ENCODE results near the gene CCDC171.
"Not testable (repeated sequence)": the region's sequence is repeated elsewhere in the genome, so short reads cannot be mapped to it uniquely, and the experiment has no call there.

The CCDC171 gene

DNA sequence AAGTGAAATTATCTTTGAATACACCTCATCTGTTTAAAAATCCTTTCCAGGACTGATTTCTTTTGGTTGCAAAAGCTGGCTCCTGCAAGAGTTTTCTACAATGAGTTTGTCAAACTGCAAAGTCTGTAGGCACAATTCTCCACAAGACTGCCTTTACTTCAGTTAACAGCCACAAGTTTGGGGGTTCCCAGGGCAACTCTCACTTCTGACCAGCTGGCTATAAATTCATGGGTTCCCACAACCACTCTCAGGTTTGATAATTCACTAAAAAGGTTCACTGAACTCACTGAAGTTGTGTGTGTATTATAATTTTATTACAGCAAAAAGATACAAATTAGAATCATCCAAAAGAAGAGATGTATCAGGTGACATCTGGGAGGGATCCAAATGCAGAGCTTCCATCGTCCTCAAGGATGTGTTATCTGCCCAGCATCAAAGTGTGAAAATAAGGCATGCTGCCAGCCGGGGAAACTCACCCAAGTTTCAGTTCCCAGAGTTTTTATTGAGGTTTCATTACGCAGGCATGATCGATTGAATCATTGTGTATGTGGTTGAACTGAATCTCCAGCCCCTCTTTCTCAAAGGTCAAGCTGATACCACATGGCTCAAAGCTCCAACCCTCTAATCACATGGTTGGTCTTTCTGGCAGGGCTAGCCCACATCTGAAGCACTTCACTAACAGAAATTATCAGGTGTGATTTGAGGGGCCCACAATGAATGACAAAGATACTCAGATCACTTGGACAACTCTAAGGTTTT is 23.1 kb upstream of the CCDC171 start:
- ATAC-seq (peak; percentile 59), DNase-seq (no peak)
- Mint-ChIP-seq H3K4me3 (no peak overlapping the region), H3K4me1 (peaks cover 13% of the 10 kb centered on the region), H3K27me3 (no peaks in the 10 kb centered on the region), H3K36me3 (ENCODE audit: low read depth) (no peaks in the 10 kb centered on the region), H3K9me3 (no peaks in the 10 kb centered on the region), H3K27ac (no peak overlapping the region)

GRCh38 chr9:15531380-15531779 is 21.5 kb upstream of the CCDC171 start:
- H3K36me3 Mint-ChIP-seq (ENCODE audit: low read depth): no peaks in the 10 kb centered on the region
- H3K27me3 Mint-ChIP-seq: no peaks in the 10 kb centered on the region
- H3K4me1 Mint-ChIP-seq: peaks cover 13% of the 10 kb centered on the region
- DNase-seq (no peak), ATAC-seq (peak; percentile 48)
- no peak overlapping the region for H3K27ac Mint-ChIP-seq
- no peaks in the 10 kb centered on the region for H3K9me3 Mint-ChIP-seq
- H3K4me3 Mint-ChIP-seq: no peak overlapping the region

DNA sequence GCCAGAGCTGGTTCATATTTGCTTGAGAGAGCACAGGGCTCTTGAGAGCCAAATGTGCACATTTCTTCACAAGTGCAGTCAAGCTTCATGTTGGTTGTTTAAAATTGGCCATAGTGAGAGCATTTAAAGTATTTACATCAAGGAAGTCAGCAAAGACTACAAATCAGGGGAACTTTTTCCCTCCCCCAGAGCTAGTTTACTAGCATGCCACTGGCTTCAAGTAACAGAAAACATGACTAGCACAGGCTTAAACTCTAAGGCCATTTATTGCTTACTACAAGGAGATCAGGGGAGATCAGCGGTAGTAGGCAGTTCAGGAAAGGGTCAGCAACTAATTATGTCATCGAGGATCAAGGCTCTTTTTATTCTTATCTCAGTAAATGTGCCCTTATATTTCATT is 11.0 kb upstream of the CCDC171 start:
- H3K36me3 Mint-ChIP-seq (ENCODE audit: low read depth): no peaks in the 10 kb centered on the region
- H3K9me3 Mint-ChIP-seq: no peaks in the 10 kb centered on the region
- no peaks in the 10 kb centered on the region for H3K27me3 Mint-ChIP-seq
- no peaks in the 10 kb centered on the region for H3K4me1 Mint-ChIP-seq
- ATAC-seq (no peak), DNase-seq (no peak)
- H3K27ac Mint-ChIP-seq: no peak overlapping the region
- H3K4me3 Mint-ChIP-seq: no peak overlapping the region

- Mint-ChIP-seq H3K4me3 (no peak overlapping the region), H3K36me3 (ENCODE audit: low read depth) (no peaks in the 10 kb centered on the region), H3K9me3 (no peaks in the 10 kb centered on the region), H3K27me3 (no peaks in the 10 kb centered on the region), H3K27ac (no peak overlapping the region), H3K4me1 (no peaks in the 10 kb centered on the region)
- DNase-seq (no peak), ATAC-seq (no peak)
These were observed 10.2 kb upstream of the CCDC171 start for GRCh38 chr9:15542624-15543023.

DNA sequence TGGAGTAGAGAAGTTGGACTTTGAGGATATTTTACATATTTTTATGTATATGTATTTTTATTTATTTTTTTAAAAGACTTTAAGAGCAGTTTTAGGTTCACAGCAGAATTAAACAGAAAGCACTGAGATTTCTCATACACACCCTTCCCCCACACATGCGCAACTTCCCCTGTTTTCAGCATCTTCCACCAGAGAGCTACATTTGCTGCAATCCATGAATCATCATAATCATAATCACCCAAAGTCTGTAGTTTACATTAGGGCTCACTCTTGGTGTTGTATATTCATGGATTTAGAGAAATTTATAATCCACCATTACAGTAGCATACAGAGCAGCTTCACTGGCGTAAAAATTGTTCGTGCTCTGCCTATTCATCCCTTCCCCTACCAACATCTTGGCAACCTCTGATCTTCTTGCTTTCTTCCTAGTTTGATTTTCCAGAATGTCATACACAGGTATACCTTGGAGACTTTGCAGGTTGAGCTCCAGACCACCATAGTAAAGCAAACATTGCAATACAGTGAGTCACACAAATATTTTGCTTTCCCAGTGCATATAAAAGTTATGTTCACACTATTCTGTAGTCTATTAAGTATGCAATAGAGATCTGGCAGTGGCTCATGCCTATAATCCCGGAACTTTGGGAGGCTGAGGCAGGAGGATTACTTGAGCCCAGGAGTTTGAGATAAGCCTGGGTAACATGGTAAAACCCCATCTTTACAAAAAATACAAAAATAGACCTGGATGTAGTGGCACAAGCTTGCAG is 9.6 kb upstream of the CCDC171 start:
- no peak overlapping the region for H3K27ac Mint-ChIP-seq
- no peaks in the 10 kb centered on the region for H3K9me3 Mint-ChIP-seq
- DNase-seq (no peak), ATAC-seq (no peak)
- no peaks in the 10 kb centered on the region for H3K27me3 Mint-ChIP-seq
- H3K36me3 Mint-ChIP-seq (ENCODE audit: low read depth): no peaks in the 10 kb centered on the region
- H3K4me3 Mint-ChIP-seq: no peak overlapping the region
- no peaks in the 10 kb centered on the region for H3K4me1 Mint-ChIP-seq

- peaks cover 5% of the 10 kb centered on the region for H3K27me3 Mint-ChIP-seq
- no peak overlapping the region for H3K27ac Mint-ChIP-seq
- H3K4me1 Mint-ChIP-seq: peaks cover 13% of the 10 kb centered on the region
- DNase-seq (no peak), ATAC-seq (no peak)
- H3K4me3 Mint-ChIP-seq: no peak overlapping the region
- H3K36me3 Mint-ChIP-seq (ENCODE audit: low read depth): no peaks in the 10 kb centered on the region
- no peaks in the 10 kb centered on the region for H3K9me3 Mint-ChIP-seq
These were observed 3.2 kb upstream of the CCDC171 start for GRCh38 chr9:15549611-15550010.

DNA sequence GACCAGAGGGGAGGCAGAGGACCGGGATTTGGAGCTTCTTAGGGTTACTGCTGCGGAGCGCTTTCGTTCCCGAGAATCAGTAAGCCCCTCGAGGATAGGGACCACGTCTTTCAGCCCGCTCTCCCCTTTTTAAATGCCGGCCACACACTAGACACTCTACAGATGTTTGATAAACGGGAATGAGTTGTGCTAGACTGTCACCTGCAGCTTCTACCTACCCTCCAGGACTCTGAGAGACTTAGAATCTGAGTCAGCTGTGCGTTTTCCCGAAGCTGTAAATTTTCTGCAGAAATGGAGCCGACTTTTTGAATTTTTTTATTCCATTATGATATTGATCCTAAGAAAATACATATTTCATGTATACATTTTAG is 670 bp downstream of the CCDC171 start:
- no peak for DNase-seq
- H3K4me1 Mint-ChIP-seq: peaks cover 13% of the 10 kb centered on the region
- H3K27ac Mint-ChIP-seq: peak overlapping the region; percentile 80
- no peaks in the 10 kb centered on the region for H3K36me3 Mint-ChIP-seq (ENCODE audit: low read depth)
- ATAC-seq: peak; percentile 4
- H3K27me3 Mint-ChIP-seq: peaks cover 5% of the 10 kb centered on the region
- peak overlapping the region; percentile 87 for H3K4me3 Mint-ChIP-seq
- H3K9me3 Mint-ChIP-seq: no peaks in the 10 kb centered on the region

DNA sequence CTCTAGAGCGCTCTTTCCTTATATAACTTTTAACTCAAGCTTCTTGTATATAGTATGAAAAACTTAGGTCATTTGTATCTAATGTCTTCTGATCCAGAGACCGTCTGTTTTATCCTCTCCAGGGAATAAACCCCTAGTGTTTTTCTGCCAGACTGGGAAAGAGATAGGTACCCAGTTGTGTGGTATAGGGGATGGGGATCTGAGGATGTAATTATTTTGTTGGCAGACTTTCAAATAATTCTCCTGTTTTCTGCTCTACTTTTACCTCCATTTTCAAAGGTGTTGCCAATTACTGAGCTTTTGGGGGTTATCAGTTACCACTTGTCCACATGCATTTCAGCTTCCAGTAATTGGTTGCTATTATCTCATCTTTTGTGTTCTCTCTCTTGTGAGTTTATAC is 17.9 kb downstream of the CCDC171 start:
- DNase-seq (no peak), ATAC-seq (no peak)
- no peak overlapping the region for H3K4me3 Mint-ChIP-seq
- H3K4me1 Mint-ChIP-seq: no peaks in the 10 kb centered on the region
- no peak overlapping the region for H3K27ac Mint-ChIP-seq
- H3K27me3 Mint-ChIP-seq: no peaks in the 10 kb centered on the region
- no peaks in the 10 kb centered on the region for H3K9me3 Mint-ChIP-seq
- H3K36me3 Mint-ChIP-seq (ENCODE audit: low read depth): no peaks in the 10 kb centered on the region

DNA sequence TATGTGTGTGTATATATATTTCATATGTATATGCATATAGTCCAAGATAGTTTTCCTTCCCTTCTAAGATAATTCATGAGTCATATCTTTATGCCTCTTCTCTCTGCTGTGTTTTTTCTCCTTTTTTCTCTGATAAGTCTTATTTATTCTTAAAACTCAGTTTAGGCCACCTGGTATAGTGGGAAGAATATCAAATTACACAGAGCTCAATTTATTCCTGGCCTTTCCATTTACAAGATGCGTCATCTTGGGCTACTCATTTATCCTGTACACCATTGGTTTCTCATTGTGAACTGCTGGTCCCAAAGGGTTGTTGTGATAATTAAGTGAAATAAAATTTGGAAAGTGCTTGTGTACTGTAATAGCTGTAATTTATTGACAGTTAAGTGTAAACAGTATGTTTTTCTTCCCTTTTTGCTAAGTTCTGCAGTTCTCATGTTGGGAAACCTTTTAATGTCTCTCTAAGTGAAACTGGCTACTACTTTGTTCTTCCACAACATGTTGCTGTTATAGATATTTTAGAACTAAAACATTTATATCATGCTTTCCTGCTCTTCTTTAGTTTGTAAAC is 19.4 kb downstream of the CCDC171 start:
- no peak overlapping the region for H3K27ac Mint-ChIP-seq
- H3K9me3 Mint-ChIP-seq: no peaks in the 10 kb centered on the region

DNA sequence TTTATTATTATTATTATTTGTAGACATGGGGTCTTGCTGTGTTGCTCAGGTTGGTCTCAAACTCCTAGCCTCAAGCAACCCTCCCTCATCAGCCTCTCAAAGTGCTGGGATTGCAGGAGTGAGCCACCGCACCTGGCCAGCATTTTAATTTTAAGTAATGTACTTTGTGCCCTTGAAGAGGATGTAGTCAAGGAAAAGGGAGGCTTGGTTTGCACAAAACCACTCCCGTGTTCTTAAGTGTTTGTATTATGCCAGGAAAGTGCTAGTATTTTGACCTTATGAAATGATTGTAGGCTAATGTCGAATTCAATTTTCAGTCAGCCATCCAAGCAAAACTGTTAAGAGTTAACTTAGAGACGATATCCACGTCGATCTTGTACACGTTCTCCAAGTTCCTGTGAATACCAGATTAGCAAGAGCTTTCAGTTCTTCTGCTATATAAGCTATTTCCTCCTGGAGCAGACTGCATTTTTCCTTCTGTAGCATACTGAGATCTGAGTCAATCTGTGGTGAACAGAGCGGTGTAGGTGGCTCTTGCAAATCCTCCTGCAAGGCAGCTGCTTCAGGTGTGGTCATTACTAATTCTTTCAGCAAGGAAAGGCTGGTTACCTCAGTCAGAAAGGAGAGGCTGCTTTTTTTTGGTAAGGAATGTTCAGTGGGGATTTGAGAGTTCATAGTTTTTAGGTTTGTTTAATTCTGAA is 23.7 kb downstream of the CCDC171 start:
- Mint-ChIP-seq H3K9me3 (no peaks in the 10 kb centered on the region), H3K36me3 (ENCODE audit: low read depth) (no peaks in the 10 kb centered on the region), H3K4me3 (no peak overlapping the region), H3K27me3 (no peaks in the 10 kb centered on the region), H3K4me1 (no peaks in the 10 kb centered on the region), H3K27ac (no peak overlapping the region)
- ATAC-seq (no peak), DNase-seq (no peak)

More for the DNA sequence above, 19.4 kb downstream of the CCDC171 start:
- Mint-ChIP-seq H3K36me3 (ENCODE audit: low read depth) (no peaks in the 10 kb centered on the region), H3K4me3 (no peak overlapping the region), H3K4me1 (no peaks in the 10 kb centered on the region), H3K27me3 (no peaks in the 10 kb centered on the region)
- no peak for ATAC-seq
- no peak for DNase-seq

DNA sequence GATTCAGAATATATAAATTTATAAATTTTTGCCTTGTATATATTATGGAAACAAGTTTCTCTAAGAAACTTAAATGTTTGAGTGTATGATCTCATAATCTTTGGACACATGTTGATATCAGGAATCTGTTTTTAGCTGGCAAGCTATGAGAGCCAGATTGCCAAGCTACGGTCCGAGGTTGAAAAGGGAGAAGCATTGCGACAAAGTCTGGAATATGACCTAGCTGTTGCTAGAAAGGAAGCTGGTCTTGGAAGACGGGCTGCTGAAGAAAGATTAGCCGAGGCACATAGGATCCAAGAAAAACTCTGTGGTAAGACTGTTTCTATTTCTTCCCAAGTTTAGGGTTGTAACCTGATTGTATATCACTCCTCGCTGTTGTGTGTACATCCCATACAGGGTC is 25.9 kb downstream of the CCDC171 start:
- peaks cover 5% of the 10 kb centered on the region for H3K36me3 Mint-ChIP-seq (ENCODE audit: low read depth)
- H3K4me1 Mint-ChIP-seq: no peaks in the 10 kb centered on the region
- H3K27me3 Mint-ChIP-seq: no peaks in the 10 kb centered on the region

DNA sequence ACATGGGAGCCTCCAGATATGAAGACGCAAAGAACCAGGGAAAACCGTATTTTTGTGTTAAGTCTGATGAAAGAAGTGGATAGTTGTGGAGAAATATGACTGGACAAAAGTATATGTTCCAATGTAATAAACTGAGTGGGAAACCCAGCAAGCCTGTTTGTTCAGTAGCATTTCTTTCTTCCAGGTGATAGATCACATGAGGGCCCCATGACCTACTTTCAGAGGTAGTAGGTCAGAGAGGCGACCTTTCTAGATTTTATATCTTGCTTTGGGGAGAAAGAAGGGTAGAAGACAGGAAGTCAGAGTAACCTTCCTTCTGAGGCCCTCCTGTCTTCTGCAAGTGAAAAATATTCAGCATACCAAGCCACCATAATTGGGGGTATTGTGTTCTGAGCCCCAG is 31.5 kb downstream of the CCDC171 start:
- Mint-ChIP-seq H3K9me3 (no peaks in the 10 kb centered on the region), H3K4me1 (no peaks in the 10 kb centered on the region), H3K27me3 (no peaks in the 10 kb centered on the region), H3K4me3 (no peak overlapping the region), H3K27ac (no peak overlapping the region), H3K36me3 (ENCODE audit: low read depth) (peaks cover 5% of the 10 kb centered on the region)
- DNase-seq: no peak
- ATAC-seq: no peak

More for the DNA sequence above, 25.9 kb downstream of the CCDC171 start:
- Mint-ChIP-seq H3K4me3 (no peak overlapping the region), H3K9me3 (no peaks in the 10 kb centered on the region), H3K27ac (no peak overlapping the region)
- ATAC-seq: no peak
- no peak for DNase-seq

GRCh38 chr9:15592317-15592716 is 39.5 kb downstream of the CCDC171 start:
- no peak for ATAC-seq
- Mint-ChIP-seq H3K27ac (no peak overlapping the region), H3K4me1 (no peaks in the 10 kb centered on the region), H3K36me3 (ENCODE audit: low read depth) (no peaks in the 10 kb centered on the region), H3K4me3 (no peak overlapping the region), H3K27me3 (no peaks in the 10 kb centered on the region), H3K9me3 (no peaks in the 10 kb centered on the region)
- no peak for DNase-seq

DNA sequence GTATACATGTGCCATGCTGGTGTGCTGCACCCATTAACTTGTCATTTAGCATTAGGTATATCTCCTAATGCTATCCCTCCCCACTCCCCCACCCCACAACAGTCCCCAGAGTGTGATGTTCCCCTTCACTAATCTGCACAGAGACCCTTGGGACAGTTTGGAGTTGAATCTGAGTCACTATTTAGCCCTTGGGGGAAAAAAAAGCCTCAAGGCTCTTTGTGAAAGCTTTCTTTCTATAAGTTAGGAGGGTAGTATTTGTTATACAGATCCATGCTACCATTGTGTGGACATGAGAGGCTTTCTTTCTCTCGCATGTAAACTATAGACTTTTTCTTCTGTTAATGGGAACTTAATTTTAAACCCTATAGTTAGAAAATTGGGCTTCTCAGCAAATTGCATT is 40.1 kb downstream of the CCDC171 start:
- ATAC-seq; H3K4me3 Mint-ChIP-seq; H3K4me1 Mint-ChIP-seq; DNase-seq; H3K27me3 Mint-ChIP-seq; H3K36me3 Mint-ChIP-seq (ENCODE audit: low read depth); H3K27ac Mint-ChIP-seq; H3K9me3 Mint-ChIP-seq: not testable (repeated sequence)

Data from activated naive CD8-positive, alpha-beta T cell treated with anti-CD3 and anti-CD28 coated beads, Interleukin-2, amount 50 U/mL, for 24 hours (primary cell).